Measurements from ENCODE around the gene GPR61. TPM values are rescaled to one million over a fixed set of nuclear protein-coding genes. Genes with fewer than 3 reads are reported as not detected.
A peak's percentile ranks its signal among the peaks of the same experiment; 100 is the strongest.

GPR61 gene
- total RNA-seq (2012; rRNA removed) (under 0.01 TPM in 1 of 2 replicates, not detected in the other), polyA plus RNA-seq (2012; rRNA removed) (not detected in 2 replicates), Bru-seq, nascent RNA (not detected), BruChase-seq, experiment 1, labeled RNA remaining after a 6-hour chase (not detected), BruChase-seq, experiment 2, labeled RNA remaining after a 2-hour chase (not detected)
- polyA plus RNA-seq (2012; cell fraction: cytosol; rRNA removed): not detected in 2 replicates
- polyA plus RNA-seq (2012; cell fraction: nucleus; rRNA removed; ENCODE audit: low replicate concordance): 0.09 TPM in 1 of 2 replicates, not detected in the other
- long read RNA-seq: 0 reads

- CTCF ChIA-PET: interaction anchor here (0.5 kb wide), 1 partner anchor 638 kb away, joined by 4 read pairs; no protein-coding TSS in a partner anchor
Measured at GRCh38 chr1:109539676-109540075, at the start of gene GPR61. TSS of gene GPR61 (plus strand) at chr1:109539872. CDS start at chr1:109543023, 3,151 bp downstream.

More at GRCh38 chr1:109539676-109540075, at the start of gene GPR61:
- BruUV-seq (replicated peaks): no TSS peak
- Histone ChIP-seq H2BK15ac (ENCODE audit: low read depth, low read length) (no peak within 1 kb of the TSS), H3K4me1 (ENCODE audit: control insufficient read depth, insufficient read depth, low read length) (no peaks in the 10 kb centered on the region; the same call in 1 of the 2 replicates), H3K36me3 (ENCODE audit: control insufficient read depth, insufficient read depth, low read length) (no peaks in the 10 kb centered on the region), H2BK20ac (ENCODE audit: low read depth, low read length) (no peak within 1 kb of the TSS), H2BK5ac (ENCODE audit: low read depth, low read length, poor library complexity, severe bottlenecking) (no peak within 1 kb of the TSS), H3K79me1 (ENCODE audit: low read depth in 1 of 2, low read length in 2 of 2) (no peaks in the 10 kb centered on the region), H2AFZ (replicated peaks; ENCODE audit: low read length, poor library complexity) (peak within 1 kb of the TSS; percentile 33), H4K20me1 (ENCODE audit: insufficient read depth, low read length) (no peaks in the 10 kb centered on the region), H3K56ac (ENCODE audit: extremely low read depth, insufficient read depth, low read length) (no peak within 1 kb of the TSS), H2AK5ac (ENCODE audit: low read depth, low read length) (no peak within 1 kb of the TSS), H3K4me3 (ENCODE audit: insufficient read depth, low read depth, low read length) (no peak within 1 kb of the TSS), H3K9me1 (ENCODE audit: insufficient read depth, low read length) (no peaks in the 10 kb centered on the region; the same call in 1 of the 2 replicates), H3K18ac (ENCODE audit: low read depth, low read length) (no peak within 1 kb of the TSS), H3K27me3 (ENCODE audit: control insufficient read depth, insufficient read depth, low read length) (peaks cover 23% of the 10 kb centered on the region), H4K5ac (ENCODE audit: low read depth, low read length) (no peak within 1 kb of the TSS), H4K8ac (ENCODE audit: low read depth in 2 of 2, low read length in 2 of 2) (no peak within 1 kb of the TSS), H3K23ac (ENCODE audit: low read depth, low read length) (no peak within 1 kb of the TSS), H3K14ac (replicated peaks; ENCODE audit: low read depth, low read length) (no peak within 1 kb of the TSS), H2BK120ac (ENCODE audit: low read depth, low read length) (no peak within 1 kb of the TSS), H3K4me2 (ENCODE audit: low read depth, low read length) (no peak within 1 kb of the TSS), H3K9ac (ENCODE audit: low read depth, low read length) (no peak within 1 kb of the TSS), H2AK9ac (replicated peaks; ENCODE audit: low read depth, low read length, poor library complexity) (no peak within 1 kb of the TSS), H3K4ac (ENCODE audit: low read depth, low read length) (no peak within 1 kb of the TSS), H3K27ac (ENCODE audit: insufficient read depth, low read length) (no peak within 1 kb of the TSS), H4K91ac (ENCODE audit: insufficient read depth, low read depth, low read length) (no peak within 1 kb of the TSS), H3K9me3 (ENCODE audit: control insufficient read depth, insufficient read depth, low read length) (no peaks in the 10 kb centered on the region)
- POLR2A ChIA-PET (ENCODE audit: unreplicated experiment): interaction anchor here (1.2 kb wide), 1 partner anchor 9 kb away, joined by 4 read pairs; the partner anchor contains the start of gene GNAI3
- in situ Hi-C loops (cut with MboI; ENCODE audit: low sequenced_read_pairs) (loop anchor here (10.0 kb wide), 1 partner anchor 275 kb away; no protein-coding TSS in a partner anchor), intact Hi-C loops (cut with micrococcal nuclease) (no loop called here), dilution Hi-C loops (cut with HindIII; ENCODE audit: low sequenced_read_pairs, unreplicated experiment) (no loop called here)
- TF ChIP-seq CHD1 (IDR thresholded peaks at IDR 0.05; ENCODE audit: low read depth, low read length) (no peak), NFE2L2 (IDR thresholded peaks at IDR 0.05; ENCODE audit: low read depth, low read length) (no peak)
- ATAC-seq (ENCODE audit: low read depth) (peak; percentile 57; the same call in 1 of the 2 replicates), DNase-seq (no peak)
- WGBS, 2 experiments (ENCODE audit: extremely low coverage in 2 of 2, insufficient read length in 1 of 2): 25% methylated on average over 4 of the region's 7 CpGs; no CpG with 5 or more reads in 1 of the 2 experiments
